Measurements from ENCODE around the gene THOC1.

The THOC1 gene

GRCh38 chr18:231563-231962 is 36.3 kb downstream of the THOC1 start:
- Histone ChIP-seq H3K79me2 (ENCODE audit: low read length) (no peaks in the 10 kb centered on the region), H3K9ac (ENCODE audit: low read length) (no peak overlapping the region), H4K20me1 (ENCODE audit: insufficient read depth, low read length) (no peaks in the 10 kb centered on the region), H3K9me3 (ENCODE audit: insufficient read depth, low read length) (no peaks in the 10 kb centered on the region), H3K4me1 (ENCODE audit: low read length) (no peaks in the 10 kb centered on the region), H3K36me3 (replicated peaks; ENCODE audit: low read depth, low read length) (peaks cover 7% of the 10 kb centered on the region), H2AFZ (ENCODE audit: low read depth, low read length) (no peak overlapping the region), H3K4me2 (ENCODE audit: low read length) (no peak overlapping the region), H3K27me3 (ENCODE audit: low read depth, low read length) (no peaks in the 10 kb centered on the region), H3K4me3 (ENCODE audit: low read length) (no peak overlapping the region), H3K27ac (ENCODE audit: low read length) (no peak overlapping the region)
- TF ChIP-seq CTCF (IDR thresholded peaks at IDR 0.05; ENCODE audit: low read depth, low read length) (no peak), EZH2phosphoT487 (IDR thresholded peaks at IDR 0.05; ENCODE audit: low read depth) (no peak)

- Histone ChIP-seq H3K4me1 (ENCODE audit: low read length) (no peaks in the 10 kb centered on the region), H3K79me2 (ENCODE audit: low read length) (no peaks in the 10 kb centered on the region), H3K9me3 (ENCODE audit: insufficient read depth, low read length) (no peaks in the 10 kb centered on the region), H3K9ac (ENCODE audit: low read length) (no peak overlapping the region), H3K4me2 (ENCODE audit: low read length) (no peak overlapping the region), H2AFZ (ENCODE audit: low read depth, low read length) (no peak overlapping the region), H3K27me3 (ENCODE audit: low read depth, low read length) (no peaks in the 10 kb centered on the region), H3K27ac (ENCODE audit: low read length) (no peak overlapping the region), H4K20me1 (ENCODE audit: insufficient read depth, low read length) (no peaks in the 10 kb centered on the region), H3K4me3 (ENCODE audit: low read length) (no peak overlapping the region), H3K36me3 (replicated peaks; ENCODE audit: low read depth, low read length) (peaks cover 29% of the 10 kb centered on the region)
- no peak for TF ChIP-seq CTCF (IDR thresholded peaks at IDR 0.05; ENCODE audit: low read depth, low read length)
- TF ChIP-seq EZH2phosphoT487 (IDR thresholded peaks at IDR 0.05; ENCODE audit: low read depth), result no peak
Measured at GRCh38 chr18:228586-228985, 39.3 kb downstream of the THOC1 start.

GRCh38 chr18:227902-228301 is 39.9 kb downstream of the THOC1 start:
- no peak overlapping the region for H2AFZ ChIP-seq (ENCODE audit: low read depth, low read length)

DNA sequence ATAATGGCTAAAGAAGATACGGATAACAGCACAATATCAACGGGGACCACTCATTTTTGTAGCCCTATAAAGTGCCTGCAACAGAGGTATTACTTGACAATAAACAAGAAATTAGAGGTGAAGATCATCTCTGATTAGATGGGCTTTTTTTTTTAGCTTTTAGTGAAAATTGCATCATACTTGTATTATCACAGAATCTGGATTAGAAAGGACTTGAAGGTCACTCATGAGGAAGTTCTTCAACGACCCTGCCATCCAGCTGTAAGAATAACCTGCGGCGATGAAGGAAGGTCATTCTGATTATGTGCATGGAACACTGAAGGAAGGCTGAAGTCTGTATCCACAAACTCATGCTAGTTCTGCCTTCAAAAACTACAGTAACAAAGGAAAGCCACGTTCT is 40.5 kb downstream of the THOC1 start:
- Histone ChIP-seq H3K4me2 (ENCODE audit: low read length) (no peak overlapping the region), H4K20me1 (ENCODE audit: insufficient read depth, low read length) (no peaks in the 10 kb centered on the region), H3K4me3 (ENCODE audit: low read length) (no peak overlapping the region), H3K27ac (ENCODE audit: low read length) (no peak overlapping the region), H3K9ac (ENCODE audit: low read length) (no peak overlapping the region), H3K27me3 (ENCODE audit: low read depth, low read length) (no peaks in the 10 kb centered on the region), H2AFZ (ENCODE audit: low read depth, low read length) (no peak overlapping the region), H3K36me3 (replicated peaks; ENCODE audit: low read depth, low read length) (peaks cover 40% of the 10 kb centered on the region), H3K4me1 (ENCODE audit: low read length) (no peaks in the 10 kb centered on the region), H3K9me3 (ENCODE audit: insufficient read depth, low read length) (no peaks in the 10 kb centered on the region), H3K79me2 (ENCODE audit: low read length) (no peaks in the 10 kb centered on the region)
- TF ChIP-seq CTCF (IDR thresholded peaks at IDR 0.05; ENCODE audit: low read depth, low read length) (no peak), EZH2phosphoT487 (IDR thresholded peaks at IDR 0.05; ENCODE audit: low read depth) (no peak)

More at GRCh38 chr18:227902-228301, 39.9 kb downstream of the THOC1 start:
- no peak overlapping the region for H3K4me2 ChIP-seq (ENCODE audit: low read length)
- no peaks in the 10 kb centered on the region for H3K79me2 ChIP-seq (ENCODE audit: low read length)
- no peaks in the 10 kb centered on the region for H4K20me1 ChIP-seq (ENCODE audit: insufficient read depth, low read length)
- TF ChIP-seq CTCF (IDR thresholded peaks at IDR 0.05; ENCODE audit: low read depth, low read length) (no peak), EZH2phosphoT487 (IDR thresholded peaks at IDR 0.05; ENCODE audit: low read depth) (no peak)
- H3K4me1 ChIP-seq (ENCODE audit: low read length), result no peaks in the 10 kb centered on the region
- no peak overlapping the region for H3K27ac ChIP-seq (ENCODE audit: low read length)
- no peaks in the 10 kb centered on the region for H3K9me3 ChIP-seq (ENCODE audit: insufficient read depth, low read length)
- no peak overlapping the region for H3K9ac ChIP-seq (ENCODE audit: low read length)
- no peak overlapping the region for H3K4me3 ChIP-seq (ENCODE audit: low read length)
- no peaks in the 10 kb centered on the region for H3K27me3 ChIP-seq (ENCODE audit: low read depth, low read length)
- peaks cover 34% of the 10 kb centered on the region for H3K36me3 ChIP-seq (replicated peaks; ENCODE audit: low read depth, low read length)
